ENCODE measurements around the gene CYTH2. TPM values are rescaled to one million over a fixed set of nuclear protein-coding genes. Genes with fewer than 3 reads are reported as not detected.
A peak's percentile ranks its signal among the peaks of the same experiment; 100 is the strongest.

The CYTH2 gene
- polyA plus RNA-seq, 3 donors = 21.3 to 48.2 (median 21.7) TPM

GRCh38 chr19:48483301-48483700 is 14.1 kb downstream of the CYTH2 start:
- Mint-ChIP-seq H3K27ac (no peak overlapping the region), H3K9me3 (peaks cover 0 to 3% (median 0%) of the 10 kb centered on the region in 7 donors), H3K27me3 (ENCODE audit: low read depth in 3 of 3) (peaks cover 5 to 28% (median 22%) of the 10 kb centered on the region in 3 donors), H3K4me1 (peaks cover 17% of the 10 kb centered on the region), H3K4me3 (no peak overlapping the region), H3K36me3 (peaks cover 7 to 11% of the 10 kb centered on the region in 2 donors)
- H4K20me1 ChIP-seq (ENCODE audit: insufficient read depth, low read length) = no peaks in the 10 kb centered on the region
- intact Hi-C loops (cut with micrococcal nuclease) = no loop called here
- peaks cover 3 to 5% of the 10 kb centered on the region in 2 donors for H3K36me3 ChIP-seq (replicated peaks in 1 of 2; ENCODE audit: control insufficient read depth in 1 of 2, insufficient read depth in 2 of 2, low read length in 2 of 2)
- 73% methylated on average over 3 of the region's 3 CpGs for WGBS (ENCODE audit: insufficient coverage)
- H3K4me2 ChIP-seq (replicated peaks; ENCODE audit: extremely low read depth, low read length, poor library complexity, severe bottlenecking) = no peak overlapping the region
- H3K27ac ChIP-seq (ENCODE audit: low read depth in 1 of 2, low read length in 2 of 2) = no peak overlapping the region
- no peak overlapping the region for H2AFZ ChIP-seq (ENCODE audit: insufficient read depth, low read depth, low read length, poor library complexity, severe bottlenecking)
- no peak for DNase-seq
- no peaks in the 10 kb centered on the region for H3K27me3 ChIP-seq (ENCODE audit: control insufficient read depth in 2 of 2, insufficient read depth in 2 of 2, low read length in 2 of 2)
- H3K4me1 ChIP-seq (ENCODE audit: control insufficient read depth in 1 of 2, insufficient read depth in 2 of 2, low read length in 2 of 2) = peaks cover 15 to 17% of the 10 kb centered on the region in 2 donors
- H3K9me3 ChIP-seq (replicated peaks in 1 of 2; ENCODE audit: control insufficient read depth in 1 of 2, insufficient read depth in 1 of 2, low read length in 2 of 2) = no peaks in the 10 kb centered on the region
- H3K4me3 ChIP-seq (replicated peaks in 1 of 3; ENCODE audit: low read depth in 2 of 3, low read length in 3 of 3) = no peak overlapping the region
- no peaks in the 10 kb centered on the region for H3K79me2 ChIP-seq (ENCODE audit: insufficient read depth, low read length)
- no peak overlapping the region for H3K9ac ChIP-seq (ENCODE audit: insufficient read depth, low read length, poor library complexity, severe bottlenecking)
- TF ChIP-seq, protein P1, sequence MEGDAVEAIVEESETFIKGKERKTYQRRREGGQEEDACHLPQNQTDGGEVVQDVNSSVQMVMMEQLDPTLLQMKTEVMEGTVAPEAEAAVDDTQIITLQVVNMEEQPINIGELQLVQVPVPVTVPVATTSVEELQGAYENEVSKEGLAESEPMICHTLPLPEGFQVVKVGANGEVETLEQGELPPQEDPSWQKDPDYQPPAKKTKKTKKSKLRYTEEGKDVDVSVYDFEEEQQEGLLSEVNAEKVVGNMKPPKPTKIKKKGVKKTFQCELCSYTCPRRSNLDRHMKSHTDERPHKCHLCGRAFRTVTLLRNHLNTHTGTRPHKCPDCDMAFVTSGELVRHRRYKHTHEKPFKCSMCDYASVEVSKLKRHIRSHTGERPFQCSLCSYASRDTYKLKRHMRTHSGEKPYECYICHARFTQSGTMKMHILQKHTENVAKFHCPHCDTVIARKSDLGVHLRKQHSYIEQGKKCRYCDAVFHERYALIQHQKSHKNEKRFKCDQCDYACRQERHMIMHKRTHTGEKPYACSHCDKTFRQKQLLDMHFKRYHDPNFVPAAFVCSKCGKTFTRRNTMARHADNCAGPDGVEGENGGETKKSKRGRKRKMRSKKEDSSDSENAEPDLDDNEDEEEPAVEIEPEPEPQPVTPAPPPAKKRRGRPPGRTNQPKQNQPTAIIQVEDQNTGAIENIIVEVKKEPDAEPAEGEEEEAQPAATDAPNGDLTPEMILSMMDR (IDR thresholded peaks at IDR 0.05) = no peak

DNA sequence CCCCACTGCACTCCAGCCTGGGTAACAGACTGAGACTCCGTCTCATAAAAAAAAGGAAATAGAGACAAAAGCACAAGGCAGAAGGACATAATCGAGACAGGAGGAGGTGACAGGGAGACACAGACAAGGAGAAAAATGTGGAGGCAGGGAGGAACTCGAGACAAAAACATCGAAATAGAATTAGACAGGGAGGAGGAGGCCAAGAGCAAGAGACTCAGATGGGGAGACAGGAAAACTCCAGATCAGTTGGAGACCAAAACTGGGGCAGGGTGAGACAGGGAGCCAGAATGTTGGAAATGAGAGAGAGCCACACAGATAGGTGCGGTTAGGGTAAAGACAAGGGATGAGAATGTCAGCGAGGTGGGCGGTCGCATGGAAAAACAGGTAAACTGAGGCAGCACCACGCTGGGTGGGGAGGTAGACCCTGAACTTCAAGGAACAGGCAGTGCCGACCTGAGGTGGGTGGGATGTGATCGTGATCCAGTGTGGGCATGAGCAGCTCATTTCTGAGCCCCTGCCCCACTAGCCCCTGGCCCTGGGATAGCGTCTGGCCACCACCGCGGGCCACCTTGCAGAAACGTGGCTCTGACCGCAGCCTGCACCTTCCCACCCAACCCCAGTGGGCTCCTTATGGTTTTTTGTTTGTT is 15.2 kb downstream of the CYTH2 start:
- no peaks in the 10 kb centered on the region for H4K20me1 ChIP-seq (ENCODE audit: insufficient read depth, low read length)
- no peaks in the 10 kb centered on the region for H3K79me2 ChIP-seq (ENCODE audit: insufficient read depth, low read length)
- no peak overlapping the region for H3K27ac ChIP-seq (ENCODE audit: low read depth in 1 of 2, low read length in 2 of 2)
- TF ChIP-seq, protein P1 (IDR thresholded peaks at IDR 0.05) = no peak
- peaks cover 3% of the 10 kb centered on the region in 2 donors for H3K36me3 Mint-ChIP-seq
- no peak overlapping the region for H3K4me2 ChIP-seq (replicated peaks; ENCODE audit: extremely low read depth, low read length, poor library complexity, severe bottlenecking)
- peak overlapping the region in 1 of 2 donors; percentile 59 for H3K4me3 Mint-ChIP-seq
- no peaks in the 10 kb centered on the region for H3K27me3 ChIP-seq (ENCODE audit: control insufficient read depth in 2 of 2, insufficient read depth in 2 of 2, low read length in 2 of 2)
- no peak overlapping the region for H3K9ac ChIP-seq (ENCODE audit: insufficient read depth, low read length, poor library complexity, severe bottlenecking)
- H2AFZ ChIP-seq (ENCODE audit: insufficient read depth, low read depth, low read length, poor library complexity, severe bottlenecking) = no peak overlapping the region
- H3K9me3 ChIP-seq (replicated peaks in 1 of 2; ENCODE audit: control insufficient read depth in 1 of 2, insufficient read depth in 1 of 2, low read length in 2 of 2) = no peaks in the 10 kb centered on the region
- intact Hi-C loops (cut with micrococcal nuclease) = no loop called here
- peaks cover 15 to 17% of the 10 kb centered on the region in 2 donors for H3K4me1 ChIP-seq (ENCODE audit: control insufficient read depth in 1 of 2, insufficient read depth in 2 of 2, low read length in 2 of 2)
- DNase-seq = no peak
- H3K4me3 ChIP-seq (replicated peaks in 1 of 3; ENCODE audit: low read depth in 2 of 3, low read length in 3 of 3) = no peak overlapping the region
- peaks cover 0 to 3% (median 0%) of the 10 kb centered on the region in 7 donors for H3K9me3 Mint-ChIP-seq
- 89% methylated on average over 6 of the region's 16 CpGs for WGBS (ENCODE audit: insufficient coverage)
- H3K4me1 Mint-ChIP-seq = peaks cover 17% of the 10 kb centered on the region
- no peaks in the 10 kb centered on the region for H3K36me3 ChIP-seq (replicated peaks in 1 of 2; ENCODE audit: control insufficient read depth in 1 of 2, insufficient read depth in 2 of 2, low read length in 2 of 2)
- H3K27me3 Mint-ChIP-seq (ENCODE audit: low read depth in 3 of 3) = peaks cover 9 to 31% (median 24%) of the 10 kb centered on the region in 3 donors
- no peak overlapping the region for H3K27ac Mint-ChIP-seq
